Osteoblast (primary cell): ENCODE results near the gene SH2D3A. TPM values are rescaled to one million over a fixed set of nuclear protein-coding genes. Genes with fewer than 3 reads are reported as not detected.

Experiments
- DNase-seq: peaks from one replicate; pipeline ENCODE4 v3.0.0; 2011; ENCODE audit warnings: low spot score, mixed read lengths; ENCODE audit not compliant: insufficient read length; ENCODE audit errors: missing footprints
- H2AFZ ChIP-seq: 2 replicates; pipeline ENCODE4 v1.6.0; 2011; ENCODE audit warnings: mild to moderate bottlenecking, low read length
- H3K27ac ChIP-seq: 2 replicates; pipeline ENCODE4 v1.5.1; 2011; ENCODE audit warnings: mild to moderate bottlenecking, low read depth, low read length, moderate library complexity
- H3K27me3 ChIP-seq: 2 replicates; pipeline ENCODE4 v1.6.0; 2012; ENCODE audit warnings: mild to moderate bottlenecking, control low read depth, inconsistent platforms, low read length, moderate library complexity; ENCODE audit not compliant: insufficient read depth
- H3K36me3 ChIP-seq: 2 replicates; pipeline ENCODE4 v1.5.1; 2011; ENCODE audit warnings: mild to moderate bottlenecking, low read length, control low read depth, moderate library complexity; ENCODE audit not compliant: insufficient read depth
- H3K4me1 ChIP-seq: 2 replicates; pipeline ENCODE4 v1.5.1; 2011; ENCODE audit warnings: mild to moderate bottlenecking, low read length, control low read depth, moderate library complexity; ENCODE audit not compliant: insufficient read depth
- H3K4me2 ChIP-seq: 2 replicates; pipeline ENCODE4 v1.6.0; 2011; ENCODE audit warnings: mild to moderate bottlenecking, low read length; ENCODE audit not compliant: insufficient read depth
- H3K4me3 ChIP-seq: fragments of 200-600 bp; sonication (generic); 3 replicates; pipeline ENCODE4 v1.5.1; 2012; ENCODE audit warnings: mild to moderate bottlenecking, low read length, inconsistent platforms; ENCODE audit not compliant: insufficient read depth
- H3K79me2 ChIP-seq: 2 replicates; pipeline ENCODE4 v1.6.0; 2012; ENCODE audit warnings: mild to moderate bottlenecking, low read length, control low read depth, inconsistent platforms; ENCODE audit not compliant: insufficient read depth
- H3K9me3 ChIP-seq: 2 replicates; pipeline ENCODE4 v1.5.1; 2011; ENCODE audit warnings: low read depth, low read length, control low read depth
- H4K20me1 ChIP-seq: 2 replicates; pipeline ENCODE4 v1.6.0; 2012; ENCODE audit warnings: mild to moderate bottlenecking, low read length, control low read depth; ENCODE audit not compliant: insufficient read depth
- CTCF ChIP-seq: IDR thresholded peaks from 2 replicates; pipeline ENCODE4 v1.5.1; 2011; ENCODE audit warnings: mild to moderate bottlenecking, low read depth, low read length, moderate library complexity; ENCODE audit errors: extremely low read depth
- total RNA-seq: library from RNA; depleted of rRNA; stranded (reverse); fragments of >200 nt; gene quantifications from 2 replicates; pipeline ENCODE4 v1.2.3, GENCODE V29; 2012

Gene SH2D3A
- total RNA-seq, 1 donor = not detected

DNA sequence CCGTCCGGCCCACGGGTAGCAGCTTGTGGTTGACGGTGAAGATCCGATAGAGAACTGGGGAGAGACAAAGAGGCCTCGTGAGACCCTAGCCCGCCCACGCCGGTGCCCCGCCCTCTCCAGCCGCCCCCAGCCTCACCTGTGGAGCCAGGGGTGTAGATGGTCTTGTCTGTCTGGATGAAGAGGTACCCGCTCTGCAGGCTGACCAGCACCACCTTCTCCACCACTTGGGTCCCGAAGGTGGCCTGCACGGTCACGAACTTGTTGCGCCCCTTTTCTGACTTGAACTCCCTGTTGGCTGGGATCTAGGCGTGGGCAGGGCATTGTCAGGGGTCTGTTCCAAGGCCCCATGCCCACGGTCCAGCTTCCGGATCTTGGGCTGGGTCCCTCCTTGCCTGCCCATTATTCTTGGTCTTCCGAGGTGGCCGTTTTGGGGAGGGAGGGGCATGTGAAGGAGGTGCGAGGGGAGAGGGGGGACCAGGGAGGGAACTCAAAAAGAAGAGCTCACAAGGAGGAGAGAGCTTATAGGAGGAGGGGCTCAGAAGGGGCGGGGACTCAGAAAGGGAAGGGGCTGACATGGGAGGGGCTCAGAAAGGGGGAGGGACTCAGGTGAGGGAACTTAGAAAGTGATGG is 49.0 kb downstream of the SH2D3A start:
- Histone ChIP-seq H2AFZ (no peak overlapping the region), H3K4me2 (no peak overlapping the region), H3K79me2 (no peaks in the 10 kb centered on the region), H3K9me3 (no peaks in the 10 kb centered on the region), H3K4me3 (no peak overlapping the region), H3K27ac (no peak overlapping the region), H3K27me3 (peaks cover 7% of the 10 kb centered on the region), H3K36me3 (no peaks in the 10 kb centered on the region), H4K20me1 (no peaks in the 10 kb centered on the region), H3K4me1 (peaks cover 11% of the 10 kb centered on the region)
- no peak for DNase-seq
- TF ChIP-seq CTCF = no peak

- no peak for DNase-seq
- Histone ChIP-seq H3K27me3 (peaks cover 7% of the 10 kb centered on the region), H3K4me3 (no peak overlapping the region), H3K9me3 (no peaks in the 10 kb centered on the region), H3K79me2 (no peaks in the 10 kb centered on the region), H3K36me3 (no peaks in the 10 kb centered on the region), H3K4me2 (no peak overlapping the region), H4K20me1 (no peaks in the 10 kb centered on the region), H3K27ac (no peak overlapping the region), H2AFZ (no peak overlapping the region), H3K4me1 (peaks cover 8% of the 10 kb centered on the region)
- no peak for TF ChIP-seq CTCF
Observed at GRCh38 chr19:6717441-6717971, 49.7 kb downstream of the SH2D3A start.

GRCh38 chr19:6717036-6717435 is 50.2 kb downstream of the SH2D3A start:
- H3K4me1 ChIP-seq = peaks cover 8% of the 10 kb centered on the region
- no peaks in the 10 kb centered on the region for H3K36me3 ChIP-seq
- H4K20me1 ChIP-seq = no peaks in the 10 kb centered on the region
- no peak overlapping the region for H2AFZ ChIP-seq
- no peak overlapping the region for H3K27ac ChIP-seq
- H3K27me3 ChIP-seq = peaks cover 8% of the 10 kb centered on the region
- H3K4me3 ChIP-seq = no peak overlapping the region
- H3K79me2 ChIP-seq = no peaks in the 10 kb centered on the region
- DNase-seq = peak; percentile 68
- no peak for TF ChIP-seq CTCF
- no peaks in the 10 kb centered on the region for H3K9me3 ChIP-seq
- H3K4me2 ChIP-seq = no peak overlapping the region

- TF ChIP-seq CTCF = no peak
- H4K20me1 ChIP-seq = no peaks in the 10 kb centered on the region
- no peak overlapping the region for H2AFZ ChIP-seq
Observed at GRCh38 chr19:6716610-6716970, 50.6 kb downstream of the SH2D3A start.

More at GRCh38 chr19:6716610-6716970, 50.6 kb downstream of the SH2D3A start:
- Histone ChIP-seq H3K9me3 (no peaks in the 10 kb centered on the region), H3K4me1 (peaks cover 8% of the 10 kb centered on the region), H3K27me3 (peaks cover 9% of the 10 kb centered on the region), H3K79me2 (no peaks in the 10 kb centered on the region), H3K4me2 (no peak overlapping the region), H3K4me3 (no peak overlapping the region), H3K27ac (no peak overlapping the region), H3K36me3 (no peaks in the 10 kb centered on the region)
- DNase-seq = peak; percentile 55
